ENCODE data around the gene PSMA5. TPM values are rescaled to one million over a fixed set of nuclear protein-coding genes. Genes with fewer than 3 reads are reported as not detected.

Gene PSMA5
- total RNA-seq, 3 donors from 2014 or later = 23.7 to 36.7 (median 28.8) TPM

DNA sequence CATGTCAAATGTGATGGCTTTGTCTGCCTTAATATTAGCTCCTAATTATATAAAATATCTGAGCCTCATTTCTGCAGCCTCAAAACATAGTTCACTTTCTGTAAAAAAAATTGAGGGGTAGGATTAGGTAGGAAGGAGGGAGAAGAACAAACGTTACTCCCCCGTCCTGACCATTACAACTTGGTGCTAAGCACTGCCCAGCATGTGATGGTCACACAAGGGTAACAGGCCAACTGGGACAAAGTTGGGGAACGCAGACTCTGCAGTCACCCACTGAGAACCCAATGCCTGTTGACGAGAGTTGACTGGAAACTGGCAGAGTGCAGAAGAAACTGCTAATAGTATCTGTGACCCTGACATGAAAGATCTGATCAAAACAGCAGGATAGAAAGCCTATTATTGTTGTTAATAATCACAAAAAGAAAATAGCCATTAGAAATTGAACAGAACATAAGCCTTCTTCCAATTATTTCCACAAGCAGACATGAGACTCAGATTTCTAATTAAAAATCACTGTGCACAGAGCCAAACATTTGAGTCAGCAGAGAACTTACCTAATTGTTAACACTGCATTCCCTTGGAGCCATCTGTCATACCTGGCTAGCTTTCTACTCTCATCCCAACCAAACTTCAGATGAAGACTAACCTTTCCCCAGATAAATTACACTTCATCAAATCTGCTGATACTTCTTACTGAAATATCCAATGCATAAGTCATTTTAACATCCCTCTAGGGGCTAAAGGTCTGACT lies 34.0 kb downstream of the PSMA5 start:
- Histone ChIP-seq H3K36me3 (no peaks in the 10 kb centered on the region), H3K4me1 (no peaks in the 10 kb centered on the region)

DNA sequence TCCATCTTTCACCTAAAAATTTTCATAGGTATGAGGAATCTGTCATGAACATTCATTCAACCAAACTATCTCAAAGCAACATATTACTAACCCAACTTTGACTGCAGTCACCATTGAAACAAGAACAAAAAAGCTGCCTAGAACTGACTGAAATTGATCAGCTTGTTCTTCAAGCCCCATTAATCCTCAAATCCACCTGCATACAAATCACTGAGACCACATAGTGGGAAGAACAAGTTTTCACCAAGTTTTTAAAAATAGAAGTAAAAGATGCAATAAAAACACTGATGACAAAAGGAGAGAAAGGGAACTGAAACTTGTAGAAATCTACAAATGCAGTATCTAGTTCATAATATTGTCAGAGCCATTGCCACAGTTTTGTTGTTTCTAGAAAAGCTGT lies 34.6 kb downstream of the PSMA5 start:
- TF ChIP-seq POLR2A (IDR thresholded peaks at IDR 0.05) = no peak
- TF ChIP-seq, protein P1, sequence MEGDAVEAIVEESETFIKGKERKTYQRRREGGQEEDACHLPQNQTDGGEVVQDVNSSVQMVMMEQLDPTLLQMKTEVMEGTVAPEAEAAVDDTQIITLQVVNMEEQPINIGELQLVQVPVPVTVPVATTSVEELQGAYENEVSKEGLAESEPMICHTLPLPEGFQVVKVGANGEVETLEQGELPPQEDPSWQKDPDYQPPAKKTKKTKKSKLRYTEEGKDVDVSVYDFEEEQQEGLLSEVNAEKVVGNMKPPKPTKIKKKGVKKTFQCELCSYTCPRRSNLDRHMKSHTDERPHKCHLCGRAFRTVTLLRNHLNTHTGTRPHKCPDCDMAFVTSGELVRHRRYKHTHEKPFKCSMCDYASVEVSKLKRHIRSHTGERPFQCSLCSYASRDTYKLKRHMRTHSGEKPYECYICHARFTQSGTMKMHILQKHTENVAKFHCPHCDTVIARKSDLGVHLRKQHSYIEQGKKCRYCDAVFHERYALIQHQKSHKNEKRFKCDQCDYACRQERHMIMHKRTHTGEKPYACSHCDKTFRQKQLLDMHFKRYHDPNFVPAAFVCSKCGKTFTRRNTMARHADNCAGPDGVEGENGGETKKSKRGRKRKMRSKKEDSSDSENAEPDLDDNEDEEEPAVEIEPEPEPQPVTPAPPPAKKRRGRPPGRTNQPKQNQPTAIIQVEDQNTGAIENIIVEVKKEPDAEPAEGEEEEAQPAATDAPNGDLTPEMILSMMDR (IDR thresholded peaks at IDR 0.05) = no peak
- no peak for TF ChIP-seq POLR2AphosphoS5 (IDR thresholded peaks at IDR 0.05)
- no peaks in the 10 kb centered on the region for H3K4me1 ChIP-seq

More for the DNA sequence above, 34.0 kb downstream of the PSMA5 start:
- Histone ChIP-seq H3K4me3 (peak overlapping the region in 2 of 3 donors; percentile 10 to 33), H3K9me3 (no peaks in the 10 kb centered on the region), H3K27ac (peak overlapping the region; percentile 83 to 85), H3K27me3 (no peaks in the 10 kb centered on the region)
- TF ChIP-seq POLR2A (IDR thresholded peaks at IDR 0.05) (no peak), POLR2AphosphoS5 (IDR thresholded peaks at IDR 0.05) (no peak)
- TF ChIP-seq, protein P1 (IDR thresholded peaks at IDR 0.05) = no peak
- intact Hi-C loops (cut with DNase I; ENCODE audit: low total_unique reads) = no loop called here
- DNase-seq (ENCODE audit: low spot score in 2 of 2) = no peak

DNA sequence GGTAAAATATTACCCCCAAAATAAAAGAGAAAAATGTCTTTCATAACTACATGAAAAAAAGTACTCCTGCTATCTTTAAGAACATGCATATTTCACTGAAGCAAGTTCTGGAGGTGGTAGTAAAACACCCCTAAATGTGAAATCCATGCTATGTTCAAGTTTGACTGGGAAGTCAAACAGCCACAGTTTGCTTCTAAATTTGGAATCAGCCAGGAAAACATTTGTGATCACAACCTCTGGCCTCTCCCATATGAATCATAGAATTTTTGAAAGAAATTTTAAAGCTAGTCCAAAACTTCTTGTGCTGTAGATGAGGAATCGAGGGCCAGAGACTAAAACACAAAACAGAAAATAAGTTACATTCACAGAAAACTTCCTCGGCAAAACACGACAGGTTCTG lies 35.1 kb downstream of the PSMA5 start:
- Histone ChIP-seq H3K4me3 (peak overlapping the region in 1 of 3 donors; percentile 10), H3K27me3 (no peaks in the 10 kb centered on the region), H3K4me1 (no peaks in the 10 kb centered on the region), H3K27ac (peak overlapping the region; percentile 83 to 85), H3K9me3 (no peaks in the 10 kb centered on the region), H3K36me3 (no peaks in the 10 kb centered on the region)
- TF ChIP-seq POLR2AphosphoS5 (IDR thresholded peaks at IDR 0.05) = no peak
- TF ChIP-seq, protein P1 (IDR thresholded peaks at IDR 0.05) = no peak
- intact Hi-C loops (cut with DNase I; ENCODE audit: low total_unique reads) = no loop called here
- DNase-seq (ENCODE audit: low spot score in 2 of 2) = no peak

More for the DNA sequence above, 34.6 kb downstream of the PSMA5 start:
- DNase-seq (ENCODE audit: low spot score in 2 of 2) = no peak
- Histone ChIP-seq H3K9me3 (no peaks in the 10 kb centered on the region), H3K27ac (peak overlapping the region; percentile 83 to 85), H3K36me3 (no peaks in the 10 kb centered on the region), H3K27me3 (no peaks in the 10 kb centered on the region), H3K4me3 (peak overlapping the region in 1 of 3 donors; percentile 10)
- intact Hi-C loops (cut with DNase I; ENCODE audit: low total_unique reads) = no loop called here

DNA sequence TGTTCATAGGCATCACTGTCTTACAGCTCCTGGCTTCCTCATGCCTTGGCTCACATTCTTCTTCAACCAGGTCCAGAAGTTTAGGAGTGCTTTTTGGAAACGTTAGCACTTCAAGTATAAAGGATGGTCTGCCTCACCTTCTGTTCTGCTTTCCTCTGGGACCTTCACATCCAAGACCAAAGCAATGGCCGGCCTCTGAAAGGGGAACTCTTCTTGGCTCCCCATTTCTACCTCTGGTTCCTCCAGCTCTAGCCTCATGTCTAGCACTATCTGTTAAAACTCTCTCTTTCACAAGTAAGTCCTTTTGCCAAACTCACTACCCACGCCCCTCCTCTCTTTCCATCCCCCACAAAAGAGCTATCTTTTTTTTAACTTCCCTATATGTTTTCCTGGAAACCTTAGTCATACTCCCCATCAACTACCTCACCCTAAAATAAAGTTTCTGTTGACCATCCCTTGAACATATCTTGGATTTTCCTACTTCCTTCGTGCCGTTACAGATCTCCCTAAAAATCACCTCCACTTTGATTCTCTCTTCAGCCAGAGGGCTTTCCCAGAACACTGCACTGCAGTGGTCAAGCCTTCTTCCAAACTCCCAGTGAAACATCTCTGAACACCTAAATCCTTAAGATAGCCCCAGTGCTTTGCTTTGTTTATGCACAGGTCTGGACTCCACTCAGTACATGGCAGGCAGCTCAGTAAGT lies 36.5 kb downstream of the PSMA5 start:
- TF ChIP-seq POLR2AphosphoS5 (IDR thresholded peaks at IDR 0.05) (no peak), POLR2A (IDR thresholded peaks at IDR 0.05) (no peak)
- TF ChIP-seq, protein P1 (IDR thresholded peaks at IDR 0.05) = no peak
- no peak overlapping the region for H3K4me3 ChIP-seq

More for the DNA sequence above, 36.5 kb downstream of the PSMA5 start:
- intact Hi-C loops (cut with DNase I; ENCODE audit: low total_unique reads) = no loop called here
- H3K4me1 ChIP-seq = no peaks in the 10 kb centered on the region
- no peaks in the 10 kb centered on the region for H3K27me3 ChIP-seq
- no peaks in the 10 kb centered on the region for H3K36me3 ChIP-seq
- DNase-seq (ENCODE audit: low spot score in 2 of 2) = no peak
- H3K9me3 ChIP-seq = no peaks in the 10 kb centered on the region
- H3K27ac ChIP-seq = peak overlapping the region in 1 of 2 donors; percentile 50

Data from breast epithelium (tissue), 4 donors.